Measurements from ENCODE around the gene MGARP. TPM values are rescaled to one million over a fixed set of nuclear protein-coding genes. Genes with fewer than 3 reads are reported as not detected.

The MGARP gene
- total RNA-seq, 1 donor from 2014 or later, result 0.65 TPM

GRCh38 chr4:139227729-139228404 is 52.2 kb downstream of the MGARP start:
- H3K4me1 Mint-ChIP-seq, result peaks cover 4% of the 10 kb centered on the region
- H3K36me3 Mint-ChIP-seq (ENCODE audit: low read depth), result no peaks in the 10 kb centered on the region
- no peak for DNase-seq (ENCODE audit: low read depth, low spot score)
- TF ChIP-seq CTCF (conservative IDR thresholded peaks at IDR 0.05), result no peak
- H3K27me3 Mint-ChIP-seq (ENCODE audit: low read depth), result no peaks in the 10 kb centered on the region
- no peaks in the 10 kb centered on the region for H3K9me3 Mint-ChIP-seq
- no peak overlapping the region for H3K27ac Mint-ChIP-seq (ENCODE audit: unreplicated experiment)
- H3K4me3 Mint-ChIP-seq, result no peak overlapping the region

- Mint-ChIP-seq H3K27me3 (ENCODE audit: low read depth) (no peaks in the 10 kb centered on the region), H3K27ac (ENCODE audit: unreplicated experiment) (no peak overlapping the region), H3K9me3 (no peaks in the 10 kb centered on the region), H3K4me3 (no peak overlapping the region), H3K4me1 (no peaks in the 10 kb centered on the region), H3K36me3 (ENCODE audit: low read depth) (no peaks in the 10 kb centered on the region)
- no peak for DNase-seq (ENCODE audit: low read depth, low spot score)
- TF ChIP-seq CTCF (conservative IDR thresholded peaks at IDR 0.05), result no peak
Observed at GRCh38 chr4:139223682-139224317, 56.2 kb downstream of the MGARP start.

- no peaks in the 10 kb centered on the region for H3K4me1 Mint-ChIP-seq
- no peaks in the 10 kb centered on the region for H3K27me3 Mint-ChIP-seq (ENCODE audit: low read depth)
- H3K27ac Mint-ChIP-seq (ENCODE audit: unreplicated experiment), result no peak overlapping the region
- DNase-seq (ENCODE audit: low read depth, low spot score), result no peak
- no peaks in the 10 kb centered on the region for H3K9me3 Mint-ChIP-seq
- H3K36me3 Mint-ChIP-seq (ENCODE audit: low read depth), result no peaks in the 10 kb centered on the region
- H3K4me3 Mint-ChIP-seq, result no peak overlapping the region
- TF ChIP-seq CTCF (conservative IDR thresholded peaks at IDR 0.05), result no peak
Observed at GRCh38 chr4:139222215-139222614, 57.8 kb downstream of the MGARP start.

GRCh38 chr4:139221687-139222086 is 58.3 kb downstream of the MGARP start:
- no peaks in the 10 kb centered on the region for H3K4me1 Mint-ChIP-seq
- no peaks in the 10 kb centered on the region for H3K9me3 Mint-ChIP-seq
- no peaks in the 10 kb centered on the region for H3K36me3 Mint-ChIP-seq (ENCODE audit: low read depth)
- H3K27me3 Mint-ChIP-seq (ENCODE audit: low read depth), result no peaks in the 10 kb centered on the region
- DNase-seq (ENCODE audit: low read depth, low spot score), result no peak
- H3K27ac Mint-ChIP-seq (ENCODE audit: unreplicated experiment), result no peak overlapping the region
- H3K4me3 Mint-ChIP-seq, result no peak overlapping the region
- no peak for TF ChIP-seq CTCF (conservative IDR thresholded peaks at IDR 0.05)

- Mint-ChIP-seq H3K27me3 (ENCODE audit: low read depth) (no peaks in the 10 kb centered on the region), H3K27ac (ENCODE audit: unreplicated experiment) (no peak overlapping the region), H3K4me1 (no peaks in the 10 kb centered on the region), H3K9me3 (no peaks in the 10 kb centered on the region), H3K4me3 (no peak overlapping the region), H3K36me3 (ENCODE audit: low read depth) (no peaks in the 10 kb centered on the region)
- no peak for DNase-seq (ENCODE audit: low read depth, low spot score)
- no peak for TF ChIP-seq CTCF (conservative IDR thresholded peaks at IDR 0.05)
Observed at GRCh38 chr4:139219450-139220055, 60.5 kb downstream of the MGARP start.

Other genes starting within 250 kb of the MGARP start
- gene ELF2, start 103.0 kb downstream of the MGARP start, total RNA-seq, result 37.8 and 39.4 TPM in 2 replicates
- 81.9 and 87.4 TPM in 2 replicates for gene NAA15, start 21.3 kb upstream of the MGARP start, total RNA-seq
- gene NDUFC1, start 22.3 kb upstream of the MGARP start, total RNA-seq, result 54.4 and 63.3 TPM in 2 replicates
- gene RAB33B, start 173.9 kb upstream of the MGARP start, total RNA-seq, result 6.5 and 7.0 TPM in 2 replicates

Measured in neural crest cell (in vitro differentiated cells).